ENCODE data around the gene IL36B.

Gene IL36B

GRCh38 chr2:113060396-113060795 lies 7.7 kb upstream of the IL36B start:
- H3K4me1 ChIP-seq (ENCODE audit: low read depth, poor library complexity, severe bottlenecking) = no peaks in the 10 kb centered on the region
- no peak overlapping the region for H2AFZ ChIP-seq (ENCODE audit: low read depth)
- no peaks in the 10 kb centered on the region for H3K36me3 ChIP-seq (ENCODE audit: insufficient read depth)
- no peaks in the 10 kb centered on the region for H3K79me2 ChIP-seq (ENCODE audit: insufficient read depth, low read depth)
- H3K4me2 ChIP-seq = no peak overlapping the region
- no peak for TF ChIP-seq CTCF (conservative IDR thresholded peaks at IDR 0.05; ENCODE audit: low read depth, low read length)
- H4K20me1 ChIP-seq (ENCODE audit: insufficient read depth) = no peaks in the 10 kb centered on the region
- H3K4me3 ChIP-seq (IDR thresholded peaks at IDR 0.05; ENCODE audit: insufficient read depth, low read depth, low read length) = no peak overlapping the region
- H3K9ac ChIP-seq = no peak overlapping the region
- H3K27me3 ChIP-seq (ENCODE audit: insufficient read depth, low read depth) = no peaks in the 10 kb centered on the region
- no peak overlapping the region for H3K27ac ChIP-seq

GRCh38 chr2:113058998-113059960 lies 6.6 kb upstream of the IL36B start, which contains the start of gene IL36RN:
Gene IL36RN, plus strand, starts transcription at chr2:113059198. Its CDS starts 241 bp downstream, at chr2:113059439.
- no peak for TF ChIP-seq CTCF (conservative IDR thresholded peaks at IDR 0.05; ENCODE audit: low read depth, low read length)
- no peak within 1 kb of the TSS for H3K4me2 ChIP-seq
- H2AFZ ChIP-seq (ENCODE audit: low read depth) = no peak within 1 kb of the TSS

GRCh38 chr2:113058411-113058994 lies 5.8 kb upstream of the IL36B start:
- Histone ChIP-seq H4K20me1 (ENCODE audit: insufficient read depth) (no peaks in the 10 kb centered on the region), H3K4me3 (IDR thresholded peaks at IDR 0.05; ENCODE audit: insufficient read depth, low read depth, low read length) (no peak overlapping the region), H3K27ac (no peak overlapping the region), H3K36me3 (ENCODE audit: insufficient read depth) (no peaks in the 10 kb centered on the region), H2AFZ (ENCODE audit: low read depth) (no peak overlapping the region), H3K9ac (no peak overlapping the region), H3K4me1 (ENCODE audit: low read depth, poor library complexity, severe bottlenecking) (no peaks in the 10 kb centered on the region), H3K4me2 (no peak overlapping the region), H3K27me3 (ENCODE audit: insufficient read depth, low read depth) (no peaks in the 10 kb centered on the region), H3K79me2 (ENCODE audit: insufficient read depth, low read depth) (no peaks in the 10 kb centered on the region)
- TF ChIP-seq CTCF (conservative IDR thresholded peaks at IDR 0.05; ENCODE audit: low read depth, low read length) = no peak

More at GRCh38 chr2:113058998-113059960, 6.6 kb upstream of the IL36B start, which contains the start of gene IL36RN:
- Histone ChIP-seq H3K36me3 (ENCODE audit: insufficient read depth) (no peaks in the 10 kb centered on the region), H3K4me1 (ENCODE audit: low read depth, poor library complexity, severe bottlenecking) (no peaks in the 10 kb centered on the region), H4K20me1 (ENCODE audit: insufficient read depth) (no peaks in the 10 kb centered on the region), H3K4me3 (IDR thresholded peaks at IDR 0.05; ENCODE audit: insufficient read depth, low read depth, low read length) (no peak within 1 kb of the TSS), H3K27ac (no peak within 1 kb of the TSS), H3K27me3 (ENCODE audit: insufficient read depth, low read depth) (no peaks in the 10 kb centered on the region), H3K9ac (no peak within 1 kb of the TSS), H3K79me2 (ENCODE audit: insufficient read depth, low read depth) (no peaks in the 10 kb centered on the region)

- no peaks in the 10 kb centered on the region for H3K27me3 ChIP-seq (ENCODE audit: insufficient read depth, low read depth)
- no peak overlapping the region for H3K9ac ChIP-seq
- H3K4me3 ChIP-seq (IDR thresholded peaks at IDR 0.05; ENCODE audit: insufficient read depth, low read depth, low read length) = no peak overlapping the region
- no peaks in the 10 kb centered on the region for H4K20me1 ChIP-seq (ENCODE audit: insufficient read depth)
- H3K36me3 ChIP-seq (ENCODE audit: insufficient read depth) = no peaks in the 10 kb centered on the region
- H3K79me2 ChIP-seq (ENCODE audit: insufficient read depth, low read depth) = no peaks in the 10 kb centered on the region
- no peak for TF ChIP-seq CTCF (conservative IDR thresholded peaks at IDR 0.05; ENCODE audit: low read depth, low read length)
- H3K4me2 ChIP-seq = no peak overlapping the region
- no peak overlapping the region for H2AFZ ChIP-seq (ENCODE audit: low read depth)
- no peaks in the 10 kb centered on the region for H3K4me1 ChIP-seq (ENCODE audit: low read depth, poor library complexity, severe bottlenecking)
- no peak overlapping the region for H3K27ac ChIP-seq
Observed at GRCh38 chr2:113057117-113057516, 4.5 kb upstream of the IL36B start.
